ENCODE data around the gene ATP9A.
"Not testable (repeated sequence)": the region's sequence is repeated elsewhere in the genome, so short reads cannot be mapped to it uniquely, and the experiment has no call there.

Gene ATP9A

GRCh38 chr20:51688600-51689244 is 79.5 kb downstream of the ATP9A start:
- no peak for DNase-seq

DNA sequence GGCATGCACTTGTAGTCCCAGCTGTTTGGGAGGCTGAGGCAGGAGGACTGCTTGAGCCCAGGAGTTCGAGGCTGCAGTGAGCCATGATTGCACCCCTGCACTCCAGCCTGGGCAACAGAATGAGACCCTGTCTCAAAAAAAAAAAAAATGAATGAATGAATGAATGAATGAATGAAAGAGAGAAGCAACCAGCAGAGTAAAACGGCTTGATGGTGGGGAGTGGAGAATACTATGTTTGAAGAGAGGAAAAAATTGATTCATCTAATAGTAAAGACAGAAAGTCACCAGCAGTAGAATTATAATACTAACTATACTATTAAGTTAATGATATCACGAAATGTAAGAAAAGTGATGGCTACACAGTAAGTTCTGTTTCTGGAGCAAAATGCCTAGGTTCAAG is 80.6 kb downstream of the ATP9A start:
- DNase-seq = no peak

- DNase-seq = no peak
These were observed 81.1 kb downstream of the ATP9A start for GRCh38 chr20:51687108-51687507.

GRCh38 chr20:51685494-51685893 is 82.7 kb downstream of the ATP9A start:
- not testable (repeated sequence) for DNase-seq

DNA sequence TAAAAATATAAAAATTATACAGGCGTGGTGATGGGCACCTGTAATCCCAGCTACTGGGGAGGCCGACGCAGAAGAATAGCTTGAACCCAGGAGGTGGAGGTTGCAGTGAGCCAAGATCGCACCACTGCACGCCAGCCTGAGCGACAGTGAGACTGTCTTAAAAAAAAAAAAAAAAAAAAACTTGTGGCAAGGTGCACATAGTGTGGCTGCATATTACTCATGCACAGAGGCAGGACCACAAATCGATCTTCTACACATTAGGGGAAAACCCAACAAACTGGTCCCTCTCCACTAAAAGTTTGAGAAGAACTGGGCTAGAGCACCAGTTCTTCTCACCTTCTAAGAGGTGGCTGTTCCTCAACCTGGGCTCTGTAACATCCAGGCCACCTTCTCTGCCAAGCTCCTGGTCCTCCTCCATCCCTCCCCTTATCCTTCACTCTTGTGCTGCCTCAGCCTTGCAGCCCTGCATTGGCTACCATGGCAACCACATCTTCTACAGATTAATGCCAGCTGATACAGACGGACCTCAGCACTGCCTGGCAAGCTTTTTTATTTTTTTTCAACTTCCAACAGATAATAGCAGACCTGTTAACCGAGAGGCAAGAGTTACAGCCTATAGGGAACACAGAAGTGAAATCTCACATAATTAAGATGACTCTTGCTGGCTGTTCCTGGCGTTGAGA is 88.0 kb downstream of the ATP9A start:
- no peak for DNase-seq

DNA sequence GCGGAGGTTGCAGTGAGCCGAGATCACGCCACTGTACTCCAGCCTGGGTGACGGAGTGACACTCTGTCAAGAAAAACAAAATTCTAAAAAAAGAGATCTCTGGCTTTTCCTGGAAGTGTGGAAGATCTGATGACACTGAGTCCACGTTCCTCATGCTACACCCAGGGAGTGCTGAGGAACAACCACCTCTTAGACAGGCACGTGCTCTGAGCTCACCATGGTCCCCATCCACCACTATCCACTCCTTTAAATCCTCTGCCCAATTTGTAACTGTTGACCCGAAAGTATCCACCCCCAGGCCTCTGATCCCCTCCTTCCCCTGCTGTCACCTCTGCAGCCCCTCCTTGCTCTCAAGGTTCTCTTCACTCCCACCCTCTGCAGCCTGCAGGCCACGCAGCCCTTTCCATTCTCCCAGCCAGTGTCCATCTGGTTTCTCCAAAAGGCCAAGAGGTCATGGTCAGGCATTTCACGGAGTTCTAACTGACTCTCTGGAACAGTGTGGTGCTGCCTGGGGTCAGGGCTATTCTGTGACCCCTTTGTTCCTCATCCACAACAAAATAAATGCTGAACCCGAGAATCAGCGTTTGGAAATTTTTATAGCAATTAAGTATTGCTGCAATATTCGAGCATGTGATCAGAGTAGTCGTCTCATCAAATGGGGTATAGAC is 88.8 kb downstream of the ATP9A start:
- no peak for DNase-seq

GRCh38 chr20:51678026-51678697 is 90.0 kb downstream of the ATP9A start:
- DNase-seq = no peak

DNA sequence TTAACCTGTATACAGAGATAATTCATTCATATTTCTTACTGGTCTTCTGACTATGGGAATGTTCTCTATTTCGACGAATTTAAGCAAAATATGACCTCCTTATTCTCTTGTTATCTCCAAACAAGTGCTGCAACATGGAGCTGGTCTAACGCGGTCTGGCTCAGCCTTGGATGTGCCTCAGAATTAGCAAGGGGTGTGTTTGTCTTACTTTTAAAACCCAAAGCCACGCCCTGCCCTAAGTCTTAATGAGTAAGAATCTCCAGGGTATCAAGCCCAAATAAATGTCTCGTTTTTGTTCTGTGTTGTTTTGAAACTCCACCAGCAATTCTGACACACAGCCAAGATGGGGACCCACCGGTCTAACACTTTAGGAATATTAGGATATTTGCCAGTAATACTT is 99.2 kb downstream of the ATP9A start:
- no peak for DNase-seq

GRCh38 chr20:51668515-51668914 is 99.7 kb downstream of the ATP9A start:
- no peak for DNase-seq

DNA sequence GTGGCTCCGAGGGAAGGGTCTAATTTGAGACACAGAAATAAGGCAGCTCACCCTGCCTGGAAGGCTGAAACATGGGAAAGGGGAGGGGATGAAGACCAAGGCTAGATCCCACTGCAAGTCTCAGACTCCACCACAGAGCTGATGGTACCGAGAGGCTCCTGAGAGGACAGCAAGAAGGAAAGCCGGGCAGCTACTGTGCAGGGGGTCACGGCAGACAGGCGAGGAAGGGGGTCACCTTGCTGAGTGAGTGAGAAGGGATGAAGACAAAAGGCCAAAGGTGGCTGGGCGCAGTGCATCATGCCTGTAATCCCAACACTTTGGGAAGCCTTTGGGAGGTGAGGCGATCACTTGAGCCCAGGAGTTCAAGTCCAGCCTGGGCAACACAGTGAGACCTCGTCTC is 100.7 kb downstream of the ATP9A start:
- no peak for DNase-seq

- no peak for DNase-seq
These were observed 101.2 kb downstream of the ATP9A start for GRCh38 chr20:51667002-51667408.

DNA sequence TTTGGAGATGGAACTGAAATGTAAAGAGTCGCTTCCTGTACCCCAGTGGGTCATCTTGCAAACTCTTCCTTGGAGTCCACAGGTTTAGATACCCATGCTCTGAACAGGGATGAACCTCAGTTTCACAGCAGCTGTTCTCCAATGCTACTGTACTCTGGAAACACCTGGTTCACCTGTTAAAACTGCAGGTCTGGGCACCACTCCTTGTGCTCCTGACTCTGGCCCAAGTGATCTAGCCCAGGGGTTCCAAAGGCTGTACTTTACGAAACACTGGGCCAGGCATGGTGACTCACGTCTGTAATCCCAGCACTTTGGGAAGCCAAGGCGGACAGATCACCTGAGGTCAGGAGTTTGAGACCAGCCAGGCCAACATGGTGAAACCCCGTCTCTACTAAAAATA is 102.1 kb downstream of the ATP9A start:
- no peak for DNase-seq

- DNase-seq = no peak
These were observed 102.6 kb downstream of the ATP9A start for GRCh38 chr20:51665543-51666118.

GRCh38 chr20:51661609-51662178 is 106.5 kb downstream of the ATP9A start:
- no peak for DNase-seq

GRCh38 chr20:51660672-51661608 is 107.2 kb downstream of the ATP9A start:
- no peak for DNase-seq

- no peak for DNase-seq
These were observed 108.6 kb downstream of the ATP9A start for GRCh38 chr20:51659491-51660050.

DNA sequence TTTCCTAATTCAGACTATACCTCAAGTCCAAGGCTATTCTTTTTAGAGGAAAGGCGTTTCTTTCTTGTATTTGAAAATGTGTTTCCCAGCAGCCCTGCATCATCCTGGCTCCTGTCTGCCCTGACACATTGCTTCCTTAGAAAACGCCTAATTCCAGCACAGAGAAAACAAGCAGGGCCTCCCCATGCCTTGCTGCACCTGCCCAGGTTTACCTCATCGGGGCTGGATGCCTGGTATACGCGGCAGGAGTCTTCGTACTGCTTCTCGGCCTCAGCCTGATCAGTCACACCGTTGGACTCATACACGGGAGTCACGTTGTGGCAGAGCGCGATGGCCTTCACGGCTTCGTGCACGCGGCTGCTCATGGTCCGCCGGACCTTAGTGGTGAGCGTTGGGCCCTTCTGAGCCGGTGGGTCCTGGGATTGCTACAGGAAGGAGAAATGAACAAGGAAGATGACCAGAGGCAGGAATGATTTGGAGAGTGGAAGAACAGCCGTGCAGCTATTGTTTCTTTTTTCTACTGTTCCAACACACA is 111.4 kb downstream of the ATP9A start:
- DNase-seq = no peak

DNA sequence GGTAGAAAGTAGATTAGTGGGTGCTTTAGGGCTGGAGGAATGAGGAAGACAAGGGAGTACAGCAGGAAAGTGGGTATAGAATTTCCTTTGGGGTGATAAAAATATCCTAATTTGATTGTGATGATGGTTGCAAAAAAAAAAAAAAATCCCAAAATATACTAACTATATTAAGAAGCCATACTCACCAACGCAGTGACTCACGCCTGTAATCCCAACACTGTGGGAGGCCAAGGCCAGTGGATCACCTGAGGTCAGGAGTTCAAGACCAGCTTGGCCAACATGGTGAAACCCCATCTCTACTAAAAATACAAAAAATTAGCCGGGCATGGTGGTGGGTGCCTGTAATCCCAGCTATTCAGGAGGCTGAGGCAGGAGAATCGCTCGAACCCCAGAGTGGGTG is 112.1 kb downstream of the ATP9A start:
- not testable (repeated sequence) for DNase-seq

GRCh38 chr20:51654495-51654894 is 113.7 kb downstream of the ATP9A start:
- no peak for DNase-seq

DNA sequence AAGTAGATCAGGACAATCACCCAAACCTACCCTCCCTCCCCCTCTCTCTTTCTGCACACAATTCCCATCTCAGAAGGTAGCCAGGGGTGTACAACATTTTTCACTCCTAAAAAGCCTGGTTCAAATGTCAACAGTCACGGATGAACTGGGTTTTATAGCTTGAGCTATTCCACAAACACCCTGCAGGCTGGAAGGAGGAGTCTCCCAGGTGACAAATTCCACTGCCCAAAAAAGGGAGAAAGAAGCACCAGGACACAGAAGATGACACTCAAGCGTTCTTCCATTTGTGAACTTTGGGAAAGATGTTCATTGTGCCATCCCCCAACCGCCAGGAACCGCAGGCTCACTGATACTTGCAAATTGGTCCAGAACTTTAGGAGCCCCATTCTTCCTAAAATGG is 114.1 kb downstream of the ATP9A start:
- no peak for DNase-seq

DNA sequence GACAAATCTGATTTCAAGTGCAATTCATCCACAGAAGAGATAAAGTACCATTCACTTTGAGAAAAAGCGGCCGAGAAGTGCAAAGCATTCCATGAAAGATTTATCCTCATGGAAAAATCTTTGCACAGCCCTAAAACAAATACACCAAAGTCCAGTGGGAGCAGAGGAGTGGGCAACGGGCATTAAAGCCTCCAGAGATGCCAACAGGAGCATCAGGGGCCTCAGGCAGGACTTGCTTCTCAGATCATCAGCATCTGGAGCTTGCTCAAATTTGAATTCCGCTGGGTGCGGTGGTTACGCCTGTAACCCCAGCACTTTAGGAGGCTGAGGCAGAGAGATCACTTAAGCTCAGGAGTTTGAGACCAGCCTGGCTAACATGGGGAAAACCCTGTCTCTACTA is 115.0 kb downstream of the ATP9A start:
- no peak for DNase-seq
